HG02610 (cell line): ENCODE results near the gene YY2.
"Not testable (repeated sequence)": the region's sequence is repeated elsewhere in the genome, so short reads cannot be mapped to it uniquely, and the experiment has no call there.

Experiments used
- ATAC-seq: cut with Tn5 transposase; IDR thresholded peaks from one replicate; pipeline ENCODE4 v1.9.1; 2021; ENCODE audit warnings: mild to moderate bottlenecking, moderate library complexity; ENCODE audit not compliant: unreplicated experiment

YY2 gene

DNA sequence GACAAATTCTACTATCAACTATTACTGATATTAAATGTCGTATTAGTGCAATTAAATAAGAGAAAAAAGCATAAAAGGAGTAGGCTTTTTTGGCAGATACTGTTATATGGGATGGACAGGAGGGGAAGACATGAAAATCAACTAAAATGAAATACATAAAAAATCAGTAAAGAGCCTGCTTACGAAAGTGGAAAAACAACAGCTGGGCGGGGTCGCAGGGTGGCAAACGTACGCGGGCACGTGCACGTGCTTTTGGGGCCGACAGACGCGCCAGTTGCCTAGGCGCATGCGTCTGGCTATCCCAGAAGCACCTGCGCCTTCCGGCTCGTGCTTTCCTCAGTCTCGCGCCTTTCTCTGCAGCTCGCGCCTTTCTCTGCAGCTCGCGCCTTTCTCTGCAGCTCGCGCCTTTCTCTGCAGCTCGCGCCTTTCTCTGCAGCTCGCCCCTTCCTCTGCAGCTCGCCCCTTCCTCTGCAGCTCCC, at the start of gene YY2:
Gene YY2, plus strand, starts transcription at position 51 of the 479 bp plus-strand sequence. CDS start 498 bp downstream, outside the sequence.
- ATAC-seq: no peak

DNA sequence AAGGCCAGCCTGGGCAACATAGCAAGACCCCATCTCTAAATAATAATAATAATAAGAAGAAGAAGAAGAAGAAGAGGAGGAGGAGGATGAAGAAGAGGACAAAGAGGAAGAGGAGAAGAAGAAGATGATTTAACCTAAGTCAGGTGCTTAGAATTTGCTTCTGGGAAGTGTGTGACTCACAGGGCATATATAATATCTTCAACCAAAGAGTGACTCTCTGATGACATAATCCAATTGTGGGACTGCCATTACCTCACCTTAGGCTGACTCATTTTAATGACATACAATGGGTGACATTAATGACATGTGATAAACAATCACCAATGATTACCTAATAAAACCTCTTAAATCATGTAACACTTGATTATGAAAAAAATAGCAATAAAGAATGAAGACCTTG, 49.1 kb upstream of the YY2 start:
- ATAC-seq: no peak

DNA sequence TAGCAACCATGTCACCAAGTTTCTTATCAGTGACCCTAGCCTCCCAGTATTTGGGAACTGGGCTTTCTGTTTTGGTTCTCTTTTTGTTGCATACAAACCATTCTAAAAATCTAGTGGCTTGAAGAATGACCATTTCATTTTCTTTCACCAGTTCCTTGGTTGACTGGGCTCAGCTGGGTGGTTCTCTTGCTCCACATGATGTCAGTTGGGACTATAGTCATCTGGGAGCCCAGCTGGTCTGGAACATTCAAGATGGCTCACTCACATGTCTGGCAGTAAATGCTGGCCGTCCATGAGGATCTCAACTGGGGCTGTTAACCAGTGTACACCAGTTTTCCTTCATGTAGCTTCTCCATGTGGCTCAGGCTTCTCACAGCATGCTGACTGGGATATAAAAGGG, 44.0 kb upstream of the YY2 start:
- no peak for ATAC-seq

DNA sequence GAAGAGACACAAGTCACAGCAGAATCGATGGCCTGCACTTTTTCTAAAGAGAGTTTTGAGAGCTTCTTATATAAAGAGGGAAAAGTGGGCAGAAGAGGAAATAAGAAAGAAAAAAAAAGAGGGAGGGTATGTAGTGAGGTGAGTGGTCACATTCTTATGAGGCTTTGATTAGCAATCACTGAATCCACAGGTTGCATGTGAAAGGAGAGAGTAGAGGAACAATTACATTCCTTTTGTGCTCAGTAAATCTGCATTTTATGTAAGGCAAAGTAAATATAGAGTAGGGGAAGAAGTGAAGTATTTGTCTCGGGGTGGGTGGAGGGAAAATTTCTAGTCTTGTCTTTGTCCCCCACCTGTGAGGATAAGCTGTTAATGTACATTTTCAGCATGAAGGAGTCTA, 43.2 kb upstream of the YY2 start:
- no peak for ATAC-seq

DNA sequence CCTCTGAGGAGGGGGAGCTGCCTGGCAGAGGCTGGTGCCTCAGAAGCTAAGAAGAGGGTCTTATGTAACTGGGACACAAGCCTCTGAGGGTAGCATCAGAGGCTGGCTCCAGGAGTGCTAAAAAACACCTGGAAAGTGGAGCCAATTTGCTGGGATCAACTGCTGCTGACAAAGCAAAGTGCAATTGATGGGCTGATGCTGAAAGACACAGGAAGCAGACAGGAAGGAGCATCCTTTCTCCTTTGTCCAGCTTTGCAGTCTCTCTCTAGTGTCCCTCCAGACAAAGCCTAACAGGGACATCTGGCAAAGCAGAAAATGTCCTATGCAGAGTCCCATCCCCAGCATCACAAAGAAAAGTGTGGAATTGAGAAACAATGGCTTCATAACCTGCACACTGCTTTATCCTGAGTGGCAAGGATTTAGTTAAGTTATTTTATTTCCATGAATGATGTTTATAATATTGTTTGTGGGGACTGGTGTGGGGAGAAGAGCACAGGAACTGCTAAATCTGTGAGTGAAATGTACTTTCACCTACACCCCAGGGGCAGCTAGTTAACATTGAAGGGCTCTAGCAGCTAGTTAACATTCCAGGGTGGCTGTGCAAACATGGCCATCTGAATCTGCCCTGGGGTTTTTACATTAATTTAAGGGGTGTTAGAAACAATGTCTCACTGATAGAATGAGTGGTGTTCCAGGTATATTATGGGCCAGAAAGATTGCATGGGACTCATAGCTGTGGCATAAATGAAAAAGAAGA, 42.0 kb upstream of the YY2 start:
- no peak for ATAC-seq

DNA sequence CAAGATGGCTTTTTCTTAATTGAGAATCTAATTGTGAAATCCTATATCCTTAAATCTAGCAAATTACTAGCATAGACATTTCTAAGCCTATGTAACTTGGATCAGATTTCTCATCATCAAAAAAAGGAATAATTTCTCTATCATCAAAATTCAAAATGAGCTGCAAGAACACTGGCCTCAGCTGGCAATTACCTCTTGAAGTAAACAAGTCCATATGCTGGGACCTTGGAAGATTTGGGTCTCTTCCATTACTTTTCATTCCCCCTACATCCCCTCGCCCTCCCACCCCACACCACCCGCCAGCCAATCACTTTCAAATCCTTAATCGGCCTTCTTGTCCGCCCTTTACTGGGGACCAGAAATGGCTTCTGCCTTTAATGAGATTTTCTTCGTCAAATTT, 39.7 kb upstream of the YY2 start:
- no peak for ATAC-seq

DNA sequence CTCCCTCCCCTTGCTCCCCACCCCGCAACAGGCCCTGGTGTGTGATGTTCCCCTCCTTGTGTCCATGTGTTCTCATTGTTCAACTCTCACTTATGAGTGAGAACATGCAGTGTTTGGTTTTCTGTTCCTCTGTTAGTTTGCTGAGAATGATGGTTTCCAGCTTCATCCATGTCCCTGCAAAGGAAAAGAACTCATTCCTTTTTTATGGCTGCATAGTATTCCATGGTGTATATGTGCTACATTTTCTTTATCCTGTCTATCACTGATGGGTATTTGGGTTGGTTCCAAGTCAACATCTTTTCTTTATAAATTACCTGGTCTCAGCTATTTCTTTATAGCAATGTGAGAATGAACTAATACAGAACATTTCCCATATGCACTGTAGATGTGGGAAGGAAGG, 35.6 kb upstream of the YY2 start:
- not testable (repeated sequence) for ATAC-seq

DNA sequence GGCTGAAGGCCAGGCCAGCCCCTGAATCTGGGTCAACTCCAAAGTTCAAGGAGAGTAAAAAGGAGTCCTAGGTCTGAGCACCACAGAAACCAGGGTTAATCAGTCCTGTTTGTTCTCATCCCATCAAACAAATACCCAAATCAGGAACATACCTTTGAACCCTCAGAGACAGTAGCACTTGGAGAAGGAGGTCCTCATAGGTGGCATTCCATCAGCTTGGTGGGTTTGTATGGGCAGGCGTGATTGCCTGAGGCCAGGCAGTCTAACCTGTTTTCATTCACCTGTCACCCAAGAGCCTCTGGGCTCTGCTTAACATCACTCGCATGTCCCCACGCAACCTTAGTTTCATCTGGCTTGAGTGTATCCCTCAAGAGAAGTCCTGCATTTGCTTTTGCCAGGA, 33.9 kb upstream of the YY2 start:
- no peak for ATAC-seq

DNA sequence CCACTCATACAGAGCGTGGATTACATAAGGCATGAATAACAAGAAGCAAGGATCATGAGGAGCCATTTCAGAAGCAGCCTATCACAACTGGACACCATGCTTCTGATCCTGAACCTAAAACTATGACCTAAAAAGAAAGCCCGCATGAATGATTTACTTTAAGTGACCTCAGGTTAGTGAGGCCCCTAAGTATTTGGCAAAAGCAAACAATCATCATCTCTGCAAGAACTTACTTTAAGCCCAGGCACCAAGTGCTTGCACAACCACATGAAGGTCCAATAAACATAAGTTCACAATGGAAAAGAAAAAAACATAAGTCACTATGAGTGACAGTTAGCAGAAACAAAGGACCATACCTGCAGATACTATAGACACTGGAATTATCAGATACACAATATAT, 24.3 kb upstream of the YY2 start:
- ATAC-seq: no peak

DNA sequence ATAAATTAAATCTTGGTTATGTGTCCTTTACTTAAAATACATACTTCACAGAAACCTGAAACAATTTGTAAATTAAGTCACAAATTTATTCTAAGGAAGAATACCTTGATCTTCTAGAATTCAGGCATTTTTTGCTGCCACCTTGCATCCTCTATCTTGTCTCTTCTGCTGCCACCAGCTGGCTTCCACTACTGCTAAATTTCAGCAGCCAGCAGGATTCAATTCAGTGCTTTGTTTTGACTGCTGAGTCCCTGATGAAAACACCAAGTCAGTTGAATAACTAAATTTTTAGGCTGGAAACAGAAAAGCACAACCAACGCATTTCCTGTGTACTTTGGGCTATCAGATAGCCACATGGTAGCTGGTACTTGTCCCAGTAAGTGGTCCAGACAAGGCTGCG, 18.7 kb upstream of the YY2 start:
- ATAC-seq: no peak

DNA sequence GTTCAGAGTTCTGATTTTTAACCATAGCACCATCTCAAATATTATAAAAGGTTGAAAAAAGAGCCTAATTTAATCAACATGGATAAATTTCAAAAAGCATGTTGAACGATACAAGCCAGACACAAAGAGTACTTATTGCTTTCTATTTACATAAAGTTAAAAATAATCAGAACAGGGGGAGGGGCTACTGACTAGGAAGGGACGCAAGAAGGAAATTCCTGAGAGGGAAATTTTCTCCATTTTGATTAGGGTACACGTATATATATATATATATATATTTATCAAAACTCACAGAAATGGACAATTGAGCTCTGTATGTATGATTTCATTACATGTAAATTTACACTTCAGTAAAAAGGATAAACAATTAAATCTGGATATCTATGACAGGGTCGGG, 16.9 kb upstream of the YY2 start:
- ATAC-seq: no peak

DNA sequence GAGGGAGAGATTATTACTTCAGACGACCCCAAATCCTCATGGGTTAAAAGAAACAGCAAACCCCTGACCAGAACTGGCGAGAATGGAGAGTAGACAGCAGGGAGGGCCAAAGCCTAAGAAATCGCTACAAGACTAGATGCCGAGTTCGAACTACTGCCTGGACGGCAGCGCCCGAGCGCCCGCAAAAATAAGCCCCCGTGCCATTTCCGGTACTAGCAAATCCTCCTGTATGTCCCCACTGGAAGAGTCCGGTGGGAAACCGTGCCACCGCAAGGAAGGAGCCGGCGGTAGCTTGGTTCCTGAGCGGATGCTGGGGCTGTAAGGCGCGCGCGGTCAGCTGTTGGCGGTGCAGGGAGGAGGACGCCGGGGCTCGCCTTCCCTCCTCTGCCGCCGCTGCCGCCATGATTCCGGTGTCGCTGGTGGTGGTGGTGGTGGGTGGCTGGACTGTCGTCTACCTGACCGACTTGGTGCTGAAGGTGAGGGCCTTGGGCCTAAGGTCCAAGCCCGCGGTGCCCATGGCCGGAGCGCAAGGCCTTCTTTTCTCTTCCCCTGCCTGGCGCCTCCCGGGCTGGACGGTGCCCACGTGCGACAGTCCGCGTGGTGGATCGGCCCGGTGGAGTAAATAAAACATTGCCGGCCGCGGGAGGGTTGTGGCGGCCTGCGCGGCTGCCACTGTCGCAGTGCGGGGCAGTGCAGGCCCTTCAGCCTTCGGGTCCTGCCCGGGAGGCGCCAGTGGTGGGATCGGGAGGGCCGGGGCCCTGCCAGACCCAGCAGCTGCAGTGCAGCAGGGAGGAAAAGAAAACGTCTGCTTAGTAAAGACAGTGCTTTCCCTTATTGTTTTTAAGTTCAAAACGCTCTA, 16.2 kb upstream of the YY2 start, which contains the start of gene MBTPS2:
Gene MBTPS2, plus strand, starts transcription at position 284 of the 859 bp plus-strand sequence. Its CDS starts 118 bp downstream, at position 402.
- ATAC-seq: peak; percentile 88

DNA sequence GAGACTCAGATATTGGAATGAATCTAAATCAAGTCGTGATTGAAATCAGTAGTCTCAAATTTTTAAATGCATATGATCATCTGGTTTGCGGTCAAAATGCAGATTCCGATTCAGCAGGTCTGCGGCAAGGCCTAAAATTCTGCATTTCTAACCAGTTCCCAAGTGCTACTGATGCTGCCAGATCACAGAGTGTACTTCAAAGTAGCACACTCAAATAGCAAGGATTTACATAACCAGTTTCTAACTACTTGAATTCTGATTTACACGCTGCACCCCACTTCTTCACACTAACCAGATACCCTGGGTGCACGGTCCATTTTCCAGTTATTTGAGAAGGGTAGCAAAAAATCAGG, 15.6 kb upstream of the YY2 start:
- no peak for ATAC-seq

DNA sequence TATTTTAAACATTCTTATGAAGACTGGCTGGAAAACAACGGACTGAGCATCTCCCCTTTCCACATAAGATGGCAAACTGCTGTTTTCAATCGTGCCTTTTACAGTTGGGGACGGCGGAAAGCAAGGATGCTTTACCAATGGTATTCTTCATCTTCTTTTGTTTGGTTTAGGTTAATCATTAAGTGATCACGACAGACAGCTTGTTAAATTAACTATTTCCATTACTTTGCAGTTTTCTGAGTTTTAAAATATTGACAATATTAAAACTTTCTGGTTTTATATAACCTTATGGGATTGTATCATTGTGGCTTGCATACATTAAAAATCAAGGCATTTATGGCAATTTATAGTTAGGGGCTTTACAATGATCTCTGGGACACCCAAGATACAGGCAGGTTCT, 12.6 kb upstream of the YY2 start:
- ATAC-seq: no peak

DNA sequence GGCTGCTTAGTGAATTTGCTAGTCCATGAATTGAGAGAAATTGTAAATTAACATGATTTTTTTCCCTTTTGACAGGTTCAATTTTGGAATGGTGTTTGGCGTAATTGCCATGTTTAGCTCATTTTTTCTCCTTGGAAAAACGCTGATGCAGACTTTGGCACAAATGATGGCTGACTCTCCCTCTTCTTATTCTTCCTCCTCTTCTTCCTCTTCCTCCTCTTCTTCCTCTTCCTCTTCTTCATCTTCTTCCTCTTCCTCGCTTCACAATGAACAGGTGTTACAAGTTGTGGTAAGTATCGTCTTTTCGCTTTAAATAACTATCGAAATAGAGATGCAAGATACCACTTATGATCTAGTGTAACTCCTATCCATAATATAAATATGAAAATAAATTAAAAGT, 10.7 kb upstream of the YY2 start:
- ATAC-seq: no peak

DNA sequence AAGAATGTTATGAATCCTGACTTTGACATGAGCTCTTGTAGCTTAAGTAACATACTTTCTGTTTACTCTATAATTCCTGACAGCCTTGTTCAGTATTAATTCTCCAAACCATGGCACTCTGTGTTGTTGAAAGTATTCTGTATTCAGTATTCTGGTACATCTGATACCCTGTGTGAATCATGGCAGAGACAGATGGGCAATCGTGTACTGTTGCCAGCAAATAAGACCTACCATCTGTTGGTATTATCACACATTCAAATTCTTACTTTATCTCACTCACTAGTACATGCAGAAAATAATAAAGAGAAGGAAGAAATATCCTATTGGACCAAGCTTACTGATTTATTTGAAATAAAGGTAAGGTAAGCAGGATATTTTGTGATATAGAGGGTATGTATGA, 8.4 kb upstream of the YY2 start:
- no peak for ATAC-seq

DNA sequence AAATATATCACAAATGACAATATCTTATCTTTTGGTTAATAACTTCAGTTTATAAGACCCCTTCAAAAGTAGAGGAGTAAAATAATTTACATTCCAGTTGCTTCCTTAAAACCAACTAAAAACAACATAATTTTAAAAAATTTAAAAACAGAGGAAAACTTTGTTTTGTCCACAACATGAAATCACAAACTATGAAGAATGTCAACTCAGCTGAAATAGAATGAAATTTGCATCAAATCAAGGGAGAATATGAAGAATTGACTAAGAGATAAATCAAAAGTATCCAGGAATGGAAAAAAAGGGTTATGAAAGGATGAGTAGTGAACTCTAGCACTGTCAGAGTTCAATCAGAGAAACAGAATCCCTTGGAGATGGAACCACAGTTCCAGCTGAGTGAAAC, 2.2 kb upstream of the YY2 start:
- no peak for ATAC-seq

DNA sequence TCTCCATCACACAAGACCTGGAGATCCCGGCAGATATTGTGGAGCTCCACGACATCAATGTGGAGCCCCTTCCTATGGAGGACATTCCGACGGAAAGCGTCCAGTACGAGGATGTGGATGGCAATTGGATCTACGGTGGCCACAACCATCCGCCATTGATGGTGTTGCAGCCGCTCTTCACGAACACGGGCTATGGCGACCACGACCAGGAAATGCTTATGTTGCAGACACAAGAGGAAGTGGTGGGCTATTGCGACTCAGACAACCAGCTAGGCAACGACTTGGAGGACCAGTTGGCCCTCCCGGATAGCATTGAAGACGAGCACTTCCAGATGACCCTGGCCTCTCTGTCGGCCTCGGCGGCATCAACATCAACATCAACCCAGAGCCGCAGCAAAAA, 717 bp downstream of the YY2 start:
- no peak for ATAC-seq

DNA sequence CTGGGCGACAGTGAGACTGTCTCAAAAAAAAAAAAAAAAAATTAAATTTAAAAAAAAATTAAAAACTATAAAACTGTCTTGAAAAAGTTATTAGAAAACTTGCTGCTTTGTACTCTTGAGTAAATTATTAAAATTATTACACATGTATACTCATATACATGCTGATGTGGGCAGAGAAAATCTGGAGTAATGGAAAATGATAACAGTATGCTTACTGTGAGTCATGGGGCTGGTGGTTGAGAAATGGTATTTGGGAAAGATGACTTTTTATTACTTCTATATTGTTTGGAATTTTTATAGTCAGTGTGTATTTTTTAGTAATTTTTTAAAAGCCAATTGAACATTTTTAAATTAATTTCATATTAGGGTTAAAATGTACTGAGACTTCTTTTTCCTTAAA, 7.5 kb downstream of the YY2 start:
- ATAC-seq: no peak

DNA sequence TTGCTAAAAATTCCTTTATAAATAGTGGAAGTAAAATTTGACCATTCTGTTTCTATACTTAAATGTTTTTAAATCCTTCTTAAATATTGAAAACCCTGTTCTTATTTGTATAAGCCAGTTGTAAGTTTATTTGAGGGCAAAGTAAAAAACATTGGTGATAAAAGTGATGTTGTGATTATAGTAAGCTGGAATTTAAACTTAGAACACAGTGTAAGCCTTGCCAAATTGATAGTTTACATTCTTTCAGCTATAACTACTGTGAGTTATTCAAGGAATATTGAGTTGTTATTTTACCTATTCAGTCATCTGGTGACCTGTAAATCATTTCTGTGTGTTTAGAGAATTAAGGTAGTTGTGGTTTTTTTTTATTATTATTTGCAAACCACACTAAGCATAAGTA, 9.6 kb downstream of the YY2 start:
- ATAC-seq: no peak

DNA sequence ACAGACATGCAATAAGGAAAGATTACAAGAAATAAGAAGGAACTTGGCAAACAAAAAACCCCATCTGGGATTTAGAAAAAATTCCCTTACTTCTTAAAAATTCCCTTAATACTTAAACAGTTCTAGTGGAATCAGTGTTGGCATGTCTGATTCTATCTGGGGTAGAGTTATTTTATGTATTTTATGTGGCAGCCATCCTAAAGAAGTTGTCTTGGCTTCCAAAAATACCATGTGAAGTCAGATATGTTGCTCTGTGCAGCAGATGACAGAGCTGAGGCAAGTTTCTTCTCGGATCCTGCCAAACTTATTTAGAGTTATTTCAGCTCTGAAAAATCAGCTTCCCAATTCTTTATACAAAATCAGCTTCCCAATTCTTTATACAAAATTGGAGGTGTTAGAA, 14.7 kb downstream of the YY2 start:
- ATAC-seq: no peak

DNA sequence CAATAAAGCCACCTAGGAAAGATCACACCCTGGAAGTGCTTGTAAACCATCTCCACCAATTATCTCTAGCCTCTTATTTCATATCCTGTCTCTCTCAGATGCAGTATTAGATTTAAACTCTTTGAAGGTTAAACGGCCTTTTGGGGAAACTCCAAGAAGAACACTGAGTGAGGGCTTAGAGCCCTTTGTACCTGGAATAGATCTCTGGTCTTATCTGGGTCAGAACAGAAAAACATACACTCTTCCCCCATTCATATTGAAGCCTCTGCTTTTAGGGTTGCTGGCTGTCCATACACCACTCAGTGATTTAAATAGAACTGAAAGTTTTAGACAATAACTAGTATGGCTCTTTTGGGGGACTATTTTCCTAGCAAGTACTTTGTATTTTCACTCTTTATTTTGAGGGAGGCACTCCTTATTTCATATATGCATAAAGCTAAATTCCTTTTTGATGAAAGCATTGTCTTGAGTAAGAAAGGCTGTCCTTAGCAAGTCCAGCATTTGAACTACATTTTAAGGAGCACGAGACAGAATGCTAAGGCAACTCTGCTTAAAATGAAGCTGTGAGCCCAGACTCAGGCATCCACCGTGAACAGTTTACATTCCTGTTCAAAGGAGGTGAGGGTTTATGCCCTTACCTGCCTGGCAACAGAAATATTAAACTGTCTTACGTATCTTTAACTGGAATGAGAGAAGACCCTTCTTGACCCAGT, 17.4 kb downstream of the YY2 start:
- ATAC-seq: no peak
